ENCODE results near the gene CEP43.

CEP43 gene

GRCh38 chr6:167015302-167015701 is 16.1 kb downstream of the CEP43 start:
- DNase-seq: no peak

DNA sequence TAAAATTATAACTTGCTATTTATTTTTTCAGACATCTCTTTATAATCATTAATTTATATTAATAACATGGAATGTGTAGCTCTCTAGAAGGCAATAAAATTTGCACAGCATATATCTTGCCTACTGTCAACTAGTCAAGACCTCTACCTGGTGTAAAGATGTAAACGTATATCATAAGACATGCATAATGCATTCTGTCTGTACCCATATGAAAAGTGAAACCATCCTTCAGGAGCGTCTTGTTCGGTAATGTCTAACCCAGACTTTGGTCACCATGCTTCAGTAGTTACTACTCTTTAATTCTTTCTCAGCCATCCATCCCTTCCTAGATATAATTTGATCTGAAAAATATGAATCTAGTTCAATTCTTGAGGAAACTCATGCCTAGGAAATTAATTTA is 21.0 kb downstream of the CEP43 start:
- no peak for DNase-seq

- DNase-seq: no peak
These were observed 28.1 kb downstream of the CEP43 start for GRCh38 chr6:167027308-167027707.

DNA sequence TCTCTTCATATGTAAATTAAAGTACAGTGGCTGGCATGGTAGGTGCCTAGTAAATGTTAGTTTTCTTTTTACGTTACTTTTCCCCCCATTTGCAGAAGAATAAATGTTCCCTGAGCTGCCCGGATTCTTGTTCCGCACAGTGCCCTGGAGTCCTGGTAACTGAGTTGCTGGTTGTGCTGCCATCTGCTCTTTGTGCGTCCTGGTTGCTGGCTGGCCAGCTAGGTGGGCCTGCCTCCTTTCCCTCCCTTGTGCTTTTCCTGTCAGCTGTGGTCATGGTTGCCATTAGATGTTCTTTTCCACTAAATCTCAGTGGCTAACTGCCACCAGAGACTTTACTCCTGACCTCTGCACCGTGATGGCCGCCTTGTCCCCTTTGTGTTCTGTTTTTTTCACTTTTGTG is 28.6 kb downstream of the CEP43 start:
- no peak for DNase-seq

DNA sequence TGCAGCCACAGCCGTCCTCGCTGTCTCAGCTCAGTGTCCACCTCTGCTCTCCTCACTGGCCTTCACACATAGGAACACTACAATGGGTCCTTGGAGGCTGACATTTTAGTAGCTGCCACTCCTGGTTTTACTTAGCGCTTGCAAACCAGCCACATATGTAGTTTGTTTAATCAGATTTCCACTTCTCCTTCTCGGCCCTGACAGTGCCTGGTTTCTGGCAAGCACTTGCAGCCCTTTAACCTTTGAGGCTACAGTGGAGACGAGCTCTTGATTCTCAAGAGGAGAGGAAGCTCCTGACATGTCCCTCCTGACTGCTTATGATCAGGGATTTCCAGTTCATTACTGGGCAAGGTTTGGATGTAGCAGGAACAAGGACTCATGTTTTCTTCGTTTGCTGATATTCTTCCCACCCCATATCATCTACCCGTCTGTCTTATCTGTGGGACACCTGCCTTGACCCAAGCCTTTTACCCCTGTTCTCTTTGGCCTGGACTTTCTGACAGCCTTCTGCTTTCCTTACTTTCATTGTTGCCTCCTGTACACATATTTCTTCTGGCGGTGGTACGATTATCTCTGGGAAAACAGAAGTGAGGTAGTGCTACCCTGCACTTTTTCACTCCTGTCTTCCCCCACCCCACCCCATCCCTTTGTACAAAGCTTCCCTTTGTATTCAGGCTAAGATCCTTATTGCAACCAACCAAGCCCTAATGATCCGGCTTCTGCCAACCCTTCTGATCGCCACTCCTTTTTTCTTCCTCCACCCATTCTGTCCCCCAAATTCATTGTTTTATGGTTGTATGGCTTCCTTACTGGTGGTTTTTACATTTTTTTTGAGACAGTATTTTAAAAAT is 31.2 kb downstream of the CEP43 start:
- DNase-seq: no peak

- no peak for DNase-seq
These were observed 32.0 kb downstream of the CEP43 start for GRCh38 chr6:167031082-167031709.

- DNase-seq: no peak
These were observed 34.9 kb downstream of the CEP43 start for GRCh38 chr6:167034056-167034455.

DNA sequence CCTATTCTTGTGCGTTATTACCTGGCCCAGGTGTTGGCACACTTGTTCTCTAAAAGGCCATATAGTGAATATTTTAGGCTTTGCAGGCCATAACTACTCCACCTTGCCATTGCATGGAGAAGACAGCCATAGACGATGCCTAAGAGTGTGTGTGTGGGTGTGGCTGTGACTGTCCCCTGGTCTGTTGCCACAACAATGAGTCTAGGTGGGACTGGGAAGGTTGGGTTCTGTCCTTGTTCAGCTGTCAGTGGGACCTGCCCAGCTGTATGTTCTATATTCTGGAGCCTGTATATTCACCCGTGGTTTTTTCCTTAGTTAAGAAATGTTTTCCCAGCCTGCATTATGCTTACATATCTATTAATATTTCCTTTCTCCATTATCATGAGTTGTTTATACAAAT is 38.6 kb downstream of the CEP43 start:
- no peak for DNase-seq

DNA sequence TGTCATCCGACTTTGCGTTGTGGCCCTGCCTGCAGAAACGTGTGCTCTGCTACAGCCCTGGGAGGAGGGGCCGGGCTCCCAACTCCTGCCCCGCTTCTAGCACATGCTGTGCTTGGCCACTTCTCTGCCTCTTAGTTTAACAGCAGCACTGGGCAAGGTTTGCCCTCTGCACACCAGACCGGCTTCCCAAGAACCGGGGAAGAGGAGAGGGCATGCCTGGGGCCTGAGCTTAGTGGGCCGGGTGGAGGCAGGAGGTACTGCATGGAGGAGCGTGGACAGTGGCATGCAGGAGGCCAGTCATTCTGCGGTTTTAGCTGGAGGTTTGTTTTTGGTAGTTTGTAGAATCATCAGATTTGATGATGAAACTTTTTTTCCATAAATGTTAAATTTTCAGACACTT is 45.5 kb downstream of the CEP43 start:
- DNase-seq: no peak

DNA sequence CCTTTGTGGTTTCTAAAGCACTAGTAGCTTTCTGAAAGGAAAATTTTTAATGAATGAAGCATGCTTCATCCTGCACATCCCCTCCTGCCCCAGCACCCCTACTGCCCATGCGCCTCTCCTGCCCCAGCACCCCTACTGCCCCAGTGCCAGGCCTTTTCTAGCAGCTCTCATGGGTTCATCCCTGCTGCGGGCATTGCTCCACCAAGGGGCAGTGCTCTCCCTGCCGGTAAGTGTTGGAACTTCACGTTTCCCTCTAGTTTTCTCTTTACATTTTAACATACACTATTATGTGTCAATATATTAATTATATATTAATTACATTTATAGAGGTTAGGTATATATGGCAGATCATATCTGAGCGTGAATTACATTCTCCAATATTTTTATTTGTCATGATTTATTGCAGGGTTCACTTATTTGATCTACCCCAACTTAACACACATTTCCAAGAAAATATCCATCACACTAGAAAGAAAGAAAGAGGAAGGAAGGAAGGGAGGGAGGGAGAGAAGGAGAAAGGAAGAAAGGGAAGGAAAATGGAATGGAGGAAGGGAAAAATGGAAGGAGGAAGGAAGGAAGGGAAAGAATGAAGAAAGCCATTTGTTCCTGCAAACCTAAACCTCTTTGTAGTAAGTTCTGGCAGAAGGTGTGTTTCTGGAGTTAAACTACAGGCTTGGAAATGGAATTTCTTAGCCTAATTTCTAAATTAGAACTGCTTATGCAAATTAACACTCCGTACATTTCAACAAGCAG is 46.8 kb downstream of the CEP43 start:
- DNase-seq: no peak

DNA sequence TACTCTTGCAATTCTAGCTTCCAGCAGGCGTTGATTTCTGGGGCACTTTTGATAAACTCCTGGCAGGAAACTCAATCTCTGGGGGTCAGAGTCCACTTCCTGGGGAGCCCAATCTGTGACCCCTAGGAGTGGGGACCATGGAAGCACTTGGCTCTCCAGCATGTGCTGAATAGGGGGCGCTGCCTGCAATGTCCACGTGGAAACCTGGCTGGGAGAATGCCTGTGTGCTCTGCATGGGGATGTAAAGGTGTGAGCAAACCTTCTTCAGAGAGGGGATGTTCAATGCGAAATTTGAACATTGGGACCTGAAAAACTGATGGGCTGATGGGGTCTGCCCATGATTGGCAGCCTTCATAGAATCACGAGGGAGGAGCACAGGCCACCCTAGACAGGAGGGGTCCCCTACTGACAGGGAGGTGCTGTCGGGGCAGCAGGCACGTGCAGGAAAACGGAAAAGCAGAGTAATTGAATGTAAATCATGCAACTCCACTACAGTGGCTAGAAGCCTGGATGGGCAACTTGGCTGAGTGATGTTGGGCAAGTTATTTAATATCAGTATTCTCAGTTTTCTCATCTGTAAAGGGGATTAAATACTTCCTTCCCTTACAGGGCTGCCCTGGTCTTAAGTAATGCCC is 47.8 kb downstream of the CEP43 start:
- DNase-seq: no peak

DNA sequence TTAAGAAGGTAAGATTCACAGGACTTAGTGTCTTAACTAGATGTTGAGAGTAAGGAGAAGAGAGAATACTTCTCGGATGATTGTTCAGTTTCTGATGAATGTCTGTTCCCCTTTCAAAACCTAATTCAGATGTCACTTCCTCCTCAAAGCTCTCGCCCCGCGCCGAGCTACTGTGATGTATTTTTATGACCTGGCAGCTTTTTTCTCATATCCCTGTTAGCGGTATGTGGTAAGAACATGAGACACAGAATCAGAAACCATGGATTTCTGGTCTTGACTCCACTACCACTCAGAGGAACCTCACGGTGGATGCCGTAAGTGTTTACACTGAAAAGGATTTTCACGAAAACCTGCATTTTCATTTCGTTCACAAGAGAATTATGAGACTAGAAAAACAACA is 48.4 kb downstream of the CEP43 start:
- peak; percentile 70 for DNase-seq
